Measurements from ENCODE around the gene GPRC5D. TPM values are rescaled to one million over a fixed set of nuclear protein-coding genes. Genes with fewer than 3 reads are reported as not detected.

The GPRC5D gene
- total and polyA plus RNA-seq, 2 donors (not counting 1 experiment from before 2014, with no cell fraction given): 0.35 TPM; not detected in 1

- H3K27ac ChIP-seq (ENCODE audit: insufficient read depth, low read length): peak overlapping the region; percentile 2
- no peaks in the 10 kb centered on the region for H3K36me3 ChIP-seq (ENCODE audit: control insufficient read depth, insufficient read depth, low read length)
- H3K27me3 ChIP-seq (ENCODE audit: control insufficient read depth, insufficient read depth, low read length): no peaks in the 10 kb centered on the region
- TF ChIP-seq EZH2 (IDR thresholded peaks at IDR 0.05; ENCODE audit: low read length, missing control alignments) (no peak), CTCF (conservative IDR thresholded peaks at IDR 0.05 in 1 of 2, IDR thresholded peaks at IDR 0.05 in 1 of 2; ENCODE audit: low read depth in 1 of 2, low read length in 2 of 2) (no peak)
- H3K4me2 ChIP-seq (ENCODE audit: extremely low read depth, insufficient read depth, low read length): no peak overlapping the region
- no peak overlapping the region for H3K4me3 ChIP-seq (replicated peaks in 1 of 4; ENCODE audit: control extremely low read depth in 1 of 4, insufficient read depth in 1 of 4, low read depth in 3 of 4, low read length in 4 of 4)
- H3K9me3 ChIP-seq (ENCODE audit: control insufficient read depth, insufficient read depth, low read depth, low read length): no peaks in the 10 kb centered on the region
- DNase-seq (ENCODE audit: low read depth in 2 of 2): peak; percentile 57 to 61
- no peak overlapping the region for H3K9ac ChIP-seq (ENCODE audit: insufficient read depth, low read length)
- peaks cover 10% of the 10 kb centered on the region for H3K4me1 ChIP-seq (ENCODE audit: control insufficient read depth, extremely low read depth, insufficient read depth, low read length)
- no peak overlapping the region for H2AFZ ChIP-seq (ENCODE audit: low read length)
- no peaks in the 10 kb centered on the region for H4K20me1 ChIP-seq (ENCODE audit: control insufficient read depth, extremely low read depth, insufficient read depth, low read length)
- H3K79me2 ChIP-seq (ENCODE audit: control insufficient read depth, insufficient read depth, low read length): no peaks in the 10 kb centered on the region
Observed at GRCh38 chr12:12922191-12922616, 29.8 kb downstream of the GPRC5D start.

DNA sequence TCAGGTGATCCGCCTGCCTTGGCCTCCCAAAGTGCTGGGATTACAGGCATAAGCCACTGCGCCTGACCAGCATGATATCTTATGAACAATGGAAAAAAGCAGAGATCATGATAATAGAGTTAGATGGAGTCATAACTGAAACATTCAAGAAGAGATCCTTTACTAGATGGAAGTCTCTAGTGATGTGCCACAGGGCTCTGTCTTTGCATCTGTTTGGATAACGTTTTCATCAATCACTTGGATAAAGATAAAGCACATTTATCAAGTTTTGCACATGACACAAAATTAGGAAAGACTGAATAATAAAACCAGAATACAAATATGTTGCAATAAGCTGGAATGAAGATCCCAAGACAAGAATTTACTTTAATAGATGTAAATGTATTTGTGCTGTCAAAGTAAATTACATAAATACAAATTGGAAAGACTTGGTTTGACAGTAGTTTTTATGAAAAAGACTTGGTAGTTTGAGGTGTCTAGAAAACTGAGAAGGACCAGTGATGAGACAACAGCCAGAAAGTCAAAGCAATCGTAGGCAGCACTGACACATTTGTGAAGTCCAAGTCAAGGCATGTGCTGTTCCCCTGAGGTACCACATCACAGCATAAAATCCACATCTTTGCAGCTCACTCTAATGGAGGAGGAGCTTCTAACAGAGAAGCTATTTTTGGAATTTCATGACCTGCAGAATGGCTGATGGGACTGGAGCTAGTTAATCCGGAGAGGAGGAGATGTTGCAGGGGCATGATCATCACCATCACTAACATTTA, 32.1 kb downstream of the GPRC5D start:
- no peak for DNase-seq (ENCODE audit: low read depth in 2 of 2)
- Histone ChIP-seq H3K4me1 (ENCODE audit: control insufficient read depth, extremely low read depth, insufficient read depth, low read length) (peaks cover 15% of the 10 kb centered on the region), H4K20me1 (ENCODE audit: control insufficient read depth, extremely low read depth, insufficient read depth, low read length) (no peaks in the 10 kb centered on the region), H3K4me2 (ENCODE audit: extremely low read depth, insufficient read depth, low read length) (no peak overlapping the region), H3K79me2 (ENCODE audit: control insufficient read depth, insufficient read depth, low read length) (no peaks in the 10 kb centered on the region), H3K9me3 (ENCODE audit: control insufficient read depth, insufficient read depth, low read depth, low read length) (no peaks in the 10 kb centered on the region), H3K27me3 (ENCODE audit: control insufficient read depth, insufficient read depth, low read length) (no peaks in the 10 kb centered on the region), H2AFZ (ENCODE audit: low read length) (no peak overlapping the region), H3K36me3 (ENCODE audit: control insufficient read depth, insufficient read depth, low read length) (no peaks in the 10 kb centered on the region), H3K27ac (ENCODE audit: insufficient read depth, low read length) (no peak overlapping the region), H3K4me3 (replicated peaks in 1 of 4; ENCODE audit: control extremely low read depth in 1 of 4, insufficient read depth in 1 of 4, low read depth in 3 of 4, low read length in 4 of 4) (no peak overlapping the region), H3K9ac (ENCODE audit: insufficient read depth, low read length) (no peak overlapping the region)
- TF ChIP-seq EZH2 (IDR thresholded peaks at IDR 0.05; ENCODE audit: low read length, missing control alignments) (no peak), CTCF (conservative IDR thresholded peaks at IDR 0.05 in 1 of 2, IDR thresholded peaks at IDR 0.05 in 1 of 2; ENCODE audit: low read depth in 1 of 2, low read length in 2 of 2) (no peak)

GRCh38 chr12:12918781-12919389, 33.1 kb downstream of the GPRC5D start:
- H3K36me3 ChIP-seq (ENCODE audit: control insufficient read depth, insufficient read depth, low read length): no peaks in the 10 kb centered on the region
- H3K4me1 ChIP-seq (ENCODE audit: control insufficient read depth, extremely low read depth, insufficient read depth, low read length): peaks cover 15% of the 10 kb centered on the region
- no peak overlapping the region for H3K4me3 ChIP-seq (replicated peaks in 1 of 4; ENCODE audit: control extremely low read depth in 1 of 4, insufficient read depth in 1 of 4, low read depth in 3 of 4, low read length in 4 of 4)
- no peak overlapping the region for H3K9ac ChIP-seq (ENCODE audit: insufficient read depth, low read length)
- H3K79me2 ChIP-seq (ENCODE audit: control insufficient read depth, insufficient read depth, low read length): no peaks in the 10 kb centered on the region
- no peak overlapping the region for H2AFZ ChIP-seq (ENCODE audit: low read length)
- H3K4me2 ChIP-seq (ENCODE audit: extremely low read depth, insufficient read depth, low read length): no peak overlapping the region
- no peak for DNase-seq (ENCODE audit: low read depth in 2 of 2)
- H4K20me1 ChIP-seq (ENCODE audit: control insufficient read depth, extremely low read depth, insufficient read depth, low read length): no peaks in the 10 kb centered on the region
- no peak overlapping the region for H3K27ac ChIP-seq (ENCODE audit: insufficient read depth, low read length)
- H3K9me3 ChIP-seq (ENCODE audit: control insufficient read depth, insufficient read depth, low read depth, low read length): no peaks in the 10 kb centered on the region
- TF ChIP-seq CTCF (conservative IDR thresholded peaks at IDR 0.05 in 1 of 2, IDR thresholded peaks at IDR 0.05 in 1 of 2; ENCODE audit: low read depth in 1 of 2, low read length in 2 of 2): no peak
- no peak for TF ChIP-seq EZH2 (IDR thresholded peaks at IDR 0.05; ENCODE audit: low read length, missing control alignments)
- H3K27me3 ChIP-seq (ENCODE audit: control insufficient read depth, insufficient read depth, low read length): no peaks in the 10 kb centered on the region

Measured in fibroblast of lung (primary cell).